H9 (cell line): ENCODE data around the gene LDLRAP1. TPM values are rescaled to one million over a fixed set of nuclear protein-coding genes. Genes with fewer than 3 reads are reported as not detected.
"Not testable (repeated sequence)": the region's sequence is repeated elsewhere in the genome, so short reads cannot be mapped to it uniquely, and the experiment has no call there.

Source experiments
- DNase-seq: peaks from one replicate; pipeline ENCODE4 v3.0.0-alpha.2; 2017
- H2AFZ ChIP-seq: one replicate; pipeline ENCODE4 v1.6.1; 2013; ENCODE audit warnings: mild to moderate bottlenecking, low read length, control low read depth, moderate library complexity
- H2AK5ac ChIP-seq: 2 replicates; pipeline ENCODE4 v1.6.1; 2013; ENCODE audit warnings: low read length, control low read depth, mixed read lengths; ENCODE audit not compliant: insufficient read length
- H2BK120ac ChIP-seq: one replicate; pipeline ENCODE4 v1.6.1; 2013; ENCODE audit warnings: low read depth, mild to moderate bottlenecking, low read length, control low read depth, inconsistent platforms; ENCODE audit not compliant: poor library complexity, severe bottlenecking
- H2BK12ac ChIP-seq: 2 replicates; pipeline ENCODE4 v1.6.1; 2013; ENCODE audit warnings: low read length, control low read depth, mixed read lengths, low read depth; ENCODE audit not compliant: insufficient read length
- H2BK15ac ChIP-seq: 2 replicates; pipeline ENCODE4 v1.6.1; 2013; ENCODE audit warnings: low read depth, low read length, control low read depth
- H2BK20ac ChIP-seq: one replicate; pipeline ENCODE4 v1.6.1; 2013; ENCODE audit warnings: low read depth, mild to moderate bottlenecking, low read length, control low read depth, inconsistent platforms; ENCODE audit not compliant: poor library complexity, severe bottlenecking
- H2BK5ac ChIP-seq: 2 replicates; pipeline ENCODE4 v1.6.1; 2013; ENCODE audit warnings: low read length, control low read depth, mixed read lengths; ENCODE audit not compliant: insufficient read length
- H3K14ac ChIP-seq: 2 replicates; pipeline ENCODE4 v1.6.1; 2013; ENCODE audit warnings: low read length, control low read depth; ENCODE audit not compliant: insufficient read depth
- H3K18ac ChIP-seq: 2 replicates; pipeline ENCODE4 v1.6.1; 2013; ENCODE audit warnings: low read depth, mild to moderate bottlenecking, mixed read lengths, low read length, control low read depth; ENCODE audit not compliant: insufficient read length
- H3K23ac ChIP-seq: 2 replicates; pipeline ENCODE4 v1.6.1; 2013; ENCODE audit warnings: low read length, control low read depth, mixed read lengths, low read depth; ENCODE audit not compliant: insufficient read length
- H3K23me2 ChIP-seq: 2 replicates; pipeline ENCODE4 v1.6.1; 2013; ENCODE audit warnings: low read depth, mild to moderate bottlenecking, mixed read lengths, low read length, control low read depth; ENCODE audit not compliant: insufficient read length, poor library complexity, severe bottlenecking
- H3K27ac ChIP-seq: 2 replicates; pipeline ENCODE4 v1.5.1; 2013; ENCODE audit warnings: low read length, control low read depth, mixed read lengths, low read depth; ENCODE audit not compliant: insufficient read length
- H3K27me3 ChIP-seq: 2 replicates; pipeline ENCODE4 v1.6.1; 2013; ENCODE audit warnings: low read length, control low read depth, inconsistent platforms; ENCODE audit not compliant: insufficient read depth
- H3K4ac ChIP-seq: 2 replicates; pipeline ENCODE4 v1.6.1; 2013; ENCODE audit warnings: low read depth, mild to moderate bottlenecking, control low read depth, inconsistent platforms, low read length, moderate library complexity
- H3K4me1 ChIP-seq: 2 replicates; pipeline ENCODE4 v1.6.1; 2013; ENCODE audit warnings: low read length, control low read depth, inconsistent platforms; ENCODE audit not compliant: insufficient read depth
- H3K4me2 ChIP-seq: 2 replicates; pipeline ENCODE4 v1.6.1; 2013; ENCODE audit warnings: low read length, control low read depth, mixed read lengths; ENCODE audit not compliant: insufficient read length, insufficient read depth
- H3K56ac ChIP-seq: 2 replicates; pipeline ENCODE4 v1.6.1; 2013; ENCODE audit warnings: low read depth, mild to moderate bottlenecking, mixed read lengths, low read length, control low read depth; ENCODE audit not compliant: insufficient read length
- H3K79me1 ChIP-seq: 2 replicates; pipeline ENCODE4 v1.6.1; 2013; ENCODE audit warnings: low read depth, mild to moderate bottlenecking, moderate library complexity, low read length, control low read depth, inconsistent platforms; ENCODE audit not compliant: insufficient read depth, poor library complexity, severe bottlenecking
- H3K79me2 ChIP-seq: 2 replicates; pipeline ENCODE4 v1.6.1; 2013; ENCODE audit warnings: low read length, control low read depth, inconsistent platforms; ENCODE audit not compliant: insufficient read depth
- H3K9ac ChIP-seq: 2 replicates; pipeline ENCODE4 v1.6.1; 2013; ENCODE audit warnings: low read length, control low read depth, mixed read lengths; ENCODE audit not compliant: insufficient read length; ENCODE audit errors: extremely low read depth
- H3K9me3 ChIP-seq: one replicate; pipeline ENCODE4 v1.6.1; 2013; ENCODE audit warnings: low read depth, low read length, inconsistent platforms; ENCODE audit not compliant: control insufficient read depth
- H3T11ph ChIP-seq: one replicate; pipeline ENCODE4 v1.6.1; 2013; ENCODE audit warnings: mild to moderate bottlenecking, low read length, control low read depth, inconsistent platforms
- H4K20me1 ChIP-seq: one replicate; pipeline ENCODE4 v1.6.1; 2013; ENCODE audit not compliant: control insufficient read depth, insufficient read length, insufficient read depth
- H4K5ac ChIP-seq: 2 replicates; pipeline ENCODE4 v1.6.1; 2013; ENCODE audit warnings: low read depth, mild to moderate bottlenecking, mixed read lengths, low read length, control low read depth; ENCODE audit not compliant: insufficient read length
- H4K8ac ChIP-seq: replicated peaks from 2 replicates; pipeline ENCODE4 v1.6.1; 2013; ENCODE audit warnings: low read length, control low read depth, mixed read lengths, low read depth; ENCODE audit not compliant: insufficient read length
- H4K91ac ChIP-seq: 2 replicates; pipeline ENCODE4 v1.6.1; 2013; ENCODE audit warnings: low read depth, mild to moderate bottlenecking, moderate library complexity, mixed read lengths, low read length, control low read depth; ENCODE audit not compliant: insufficient read length
- H3K27ac Mint-ChIP-seq, 3 experiments: 2 replicates in 2 of 3; 3 replicates in 1 of 3; pipeline ENCODE4 v1.8.0; 2020 to 2021; ENCODE audit warnings: mixed read lengths in 3 of 3, mild to moderate bottlenecking in 1 of 3, moderate library complexity in 1 of 3
- H3K27me3 Mint-ChIP-seq: 2 replicates; pipeline ENCODE4 v1.8.0; 2021; ENCODE audit warnings: low read depth, mild to moderate bottlenecking, moderate library complexity, mixed read lengths
- H3K36me3 Mint-ChIP-seq, 3 experiments: 2 replicates in 2 of 3; 3 replicates in 1 of 3; pipeline ENCODE4 v1.8.0; 2020 to 2021; ENCODE audit warnings: low read depth in 3 of 3, mixed read lengths in 3 of 3; ENCODE audit not compliant: insufficient read depth in 1 of 3
- H3K4me1 Mint-ChIP-seq, 2 experiments: 2 replicates each; pipeline ENCODE4 v1.8.0; 2020; ENCODE audit warnings: mixed read lengths in 2 of 2
- H3K4me3 Mint-ChIP-seq, 2 experiments: 2 replicates in 1 of 2; 3 replicates in 1 of 2; pipeline ENCODE4 v1.8.0; 2020 to 2021; ENCODE audit warnings: mild to moderate bottlenecking in 2 of 2, mixed read lengths in 2 of 2, moderate library complexity in 1 of 2
- H3K9me3 Mint-ChIP-seq, 2 experiments: 2 replicates in 1 of 2; 3 replicates in 1 of 2; pipeline ENCODE4 v1.8.0; 2020; ENCODE audit warnings: mild to moderate bottlenecking in 2 of 2, mixed read lengths in 2 of 2, moderate library complexity in 1 of 2
- WGBS: extraction: QIAGEN DNeasy Blood & Tissue Kit; methylation state at CpG from one replicate; pipeline ENCODE4 v1.1.7; 2013; ENCODE audit warnings: missing lambda C conversion rate, low lambda C conversion rate, mixed read lengths; ENCODE audit not compliant: insufficient read length; ENCODE audit errors: extremely low coverage; 5-methylcytosine and 5-hydroxymethylcytosine counted together
- total RNA-seq: library from RNA; stranded (reverse); gene quantifications from 2 replicates; pipeline ENCODE4 v1.2.1, GENCODE V29; 2021

The LDLRAP1 gene
- total RNA-seq, 1 experiment from 2014 or later: 15.7 TPM

GRCh38 chr1:25588786-25589185, 45.4 kb downstream of the LDLRAP1 start:
- DNase-seq, H2BK120ac ChIP-seq, H3K79me2 ChIP-seq, H2BK15ac ChIP-seq, H2BK5ac ChIP-seq, H2AFZ ChIP-seq, H3K9me3 Mint-ChIP-seq, H3K56ac ChIP-seq, H3K4me2 ChIP-seq, H3K27me3 ChIP-seq, H2BK12ac ChIP-seq, H3K23me2 ChIP-seq, H3T11ph ChIP-seq, H4K91ac ChIP-seq, H3K23ac ChIP-seq, H4K8ac ChIP-seq, H4K5ac ChIP-seq, H3K27me3 Mint-ChIP-seq, H3K27ac ChIP-seq, H3K36me3 Mint-ChIP-seq, H2BK20ac ChIP-seq, H3K4ac ChIP-seq, H3K14ac ChIP-seq, H3K79me1 ChIP-seq, H3K9me3 ChIP-seq, H3K9ac ChIP-seq, H4K20me1 ChIP-seq, H2AK5ac ChIP-seq, H3K18ac ChIP-seq: not testable (repeated sequence)
- peaks cover 12% of the 10 kb centered on the region; the same call in 1 of the 2 replicates for H3K4me1 ChIP-seq
- no CpG with 5 or more reads among the region's 13 CpGs for WGBS
- peak overlapping the region; percentile 19 to 43; a peak in 2 of 5 replicates for H3K4me3 Mint-ChIP-seq
- peak overlapping the region; percentile 64 to 92 (median 73); a peak in 5 of 7 replicates for H3K27ac Mint-ChIP-seq
- peaks cover 43 to 46% of the 10 kb centered on the region in 2 experiments for H3K4me1 Mint-ChIP-seq
